Adrenal gland (tissue), 12 donors: Measurements from ENCODE around the gene SMAP2. TPM values are rescaled to one million over a fixed set of nuclear protein-coding genes. Genes with fewer than 3 reads are reported as not detected.

Experiments
- DNase-seq, 7 donors: peaks; one replicate each; pipeline ENCODE4 v3.0.0-alpha.2; 2019 to 2020
- H3K27ac ChIP-seq, 5 donors: fragments of 200-600 bp; sonication (generic) in 4 of 5; 1 replicate in 3 of 5; 2 replicates in 2 of 5; pipeline versions ENCODE4 v1.5.1 to v1.8.0; 2016 to 2020; ENCODE audit warnings: mild to moderate bottlenecking in 1 of 5
- H3K27me3 ChIP-seq: fragments of 200-600 bp; 2 replicates; pipeline ENCODE4 v1.8.0; 2021
- H3K36me3 ChIP-seq, 2 donors: fragments of 200-600 bp; replicated peaks in 1 of 2; 1 replicate in 1 of 2; 2 replicates in 1 of 2; pipeline versions ENCODE4 v1.5.1 to v1.8.0; 2018 to 2022
- H3K4me1 ChIP-seq, 2 donors: fragments of 200-600 bp; replicated peaks in 1 of 2; 1 replicate in 1 of 2; 2 replicates in 1 of 2; pipeline versions ENCODE4 v1.5.1 to v1.8.0; 2018 to 2021
- H3K4me3 ChIP-seq, 4 donors: fragments of 200-600 bp; sonication (generic) in 3 of 4; one replicate each; pipeline ENCODE4 v1.5.1; 2016 to 2018
- H3K9me3 ChIP-seq, 3 donors: fragments of 200-600 bp; sonication (generic) in 1 of 3; replicated peaks in 1 of 3; 1 replicate in 2 of 3; 2 replicates in 1 of 3; pipeline versions ENCODE4 v1.5.1 to v1.8.0; 2016 to 2021
- POLR2A ChIP-seq, 2 donors: fragments of 450-650 bp; IDR thresholded peaks; one replicate each; pipeline ENCODE4 v1.6.1; 2017; ENCODE audit warnings: antibody characterized with exemption in 2 of 2, mild to moderate bottlenecking in 2 of 2, moderate library complexity in 1 of 2
- WGBS, 4 donors: extraction: QIAGEN DNeasy Blood & Tissue Kit in 2 of 4; methylation state at CpG; one replicate each; pipeline versions ENCODE4 v1.1.5 to v1.1.7; 2013 to 2017; 5-methylcytosine and 5-hydroxymethylcytosine counted together
- intact Hi-C, 2 donors: fragments of 100-400 bp; cut with DNase I; formaldehyde crosslinking; loops; one replicate each; pipeline versions ENCODE4 v1.14.1 to v1.15.0; 2022 to 2023
- polyA plus RNA-seq, 3 donors: library from polyadenylated mRNA; stranded (reverse); fragments of 200-250 nt in 2 of 3; fragments of 350-450 nt in 1 of 3; fragmentation: Illumina TruSeq in 1 of 3; extraction: RNeasy Lipid Tissue Mini Kit (QIAGEN cat#74804) in 1 of 3; gene quantifications; one replicate each; pipeline ENCODE4 v1.2.3, GENCODE V29; 2013 to 2014
- total RNA-seq, 9 donors: library from RNA; depleted of rRNA in 4 of 9; stranded (reverse); fragments of >200 nt in 4 of 9; fragments of 120-200 nt in 1 of 9; fragmentation: NEBNext Ultra II Directional in 1 of 9; extraction: Animal tissue kit (Norgen Biotek cat#: 25700) in 1 of 9; gene quantifications; one replicate each; pipeline versions ENCODE4 v1.1.0 to v1.2.4, GENCODE V29; 2013 to 2023
- TF ChIP-seq, protein P1 (sequence below), 6 experiments: fragments of 450-650 bp in 4 of 6; fragments of 200-600 bp in 2 of 6; sonication (generic) in 1 of 6; IDR thresholded peaks; 1 replicate in 5 of 6; 2 replicates in 1 of 6; pipeline versions ENCODE4 v1.5.1 to v1.8.0; 2016 to 2021; ENCODE audit warnings: antibody characterized with exemption in 6 of 6, mild to moderate bottlenecking in 2 of 6, moderate library complexity in 1 of 6
- donor health status: healthy with polysubstance abuse.
- donor health status: Bipolar disorder and iron deficiency.
- donor health status: DM: yes; HTN: yes; CAD: no.
- donor health status: DM: no; HTN: no; CAD: no.
- donor health status: DM: no; HTN: no; CAD: no.
- donor health status: DM: yes; HTN: yes; CAD: no.

The SMAP2 gene
- total and polyA plus RNA-seq, 12 donors: 15.0 to 55.9 (median 36.3) TPM

DNA sequence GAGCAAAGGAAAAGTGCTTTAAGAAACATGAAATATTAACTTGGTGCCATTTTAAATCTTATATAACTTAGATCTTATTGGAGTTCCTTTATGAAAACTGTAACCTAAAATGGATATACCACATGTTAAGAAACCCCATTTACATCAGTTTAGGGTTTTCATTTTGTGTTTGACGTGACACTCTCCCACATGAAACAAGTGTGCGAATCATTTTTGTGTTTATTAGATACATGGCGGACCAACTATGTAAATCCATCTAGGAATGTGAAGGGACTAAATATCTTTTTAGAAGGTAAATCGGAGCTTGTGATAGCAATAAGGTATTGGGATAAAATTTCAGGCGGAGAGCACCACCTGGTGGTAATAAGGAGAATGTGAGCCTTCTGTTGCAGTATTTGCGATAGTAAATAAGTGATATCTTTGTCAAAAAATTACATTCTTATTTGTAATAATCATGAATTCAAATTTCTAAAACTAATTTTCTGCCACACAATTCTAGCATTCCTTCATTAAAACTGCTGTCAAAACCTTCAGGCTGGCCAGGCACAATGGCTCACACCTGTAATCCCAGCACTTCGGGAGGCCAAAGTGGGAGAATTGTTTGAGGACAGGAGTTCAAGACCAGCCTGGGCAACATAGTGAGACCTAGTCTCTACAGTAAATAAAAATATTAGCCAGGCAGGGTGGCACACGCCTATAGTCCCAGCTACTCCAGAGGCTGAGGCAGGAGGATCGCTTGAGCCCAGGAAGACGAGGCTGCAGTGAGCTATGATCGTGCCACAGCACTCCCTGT lies 31.3 kb downstream of the SMAP2 start:
- 44 to 46% (median 45%) methylated on average over 11 of the region's 11 CpGs for WGBS, 4 donors
- H3K27me3 ChIP-seq: no peaks in the 10 kb centered on the region
- no peak overlapping the region for H3K27ac ChIP-seq
- H3K9me3 ChIP-seq: no peaks in the 10 kb centered on the region
- intact Hi-C loops: loop anchor here (5.0 to 10.0 kb wide), 3 partner anchors 63 to 260 kb away; no protein-coding TSS in a partner anchor
- peak in 1 of 7 donors; percentile 50 for DNase-seq
- peaks cover 0 to 11% of the 10 kb centered on the region in 2 donors for H3K4me1 ChIP-seq
- no peak overlapping the region for H3K4me3 ChIP-seq
- no peak for TF ChIP-seq POLR2A (IDR thresholded peaks at IDR 0.05)
- TF ChIP-seq, protein P1, sequence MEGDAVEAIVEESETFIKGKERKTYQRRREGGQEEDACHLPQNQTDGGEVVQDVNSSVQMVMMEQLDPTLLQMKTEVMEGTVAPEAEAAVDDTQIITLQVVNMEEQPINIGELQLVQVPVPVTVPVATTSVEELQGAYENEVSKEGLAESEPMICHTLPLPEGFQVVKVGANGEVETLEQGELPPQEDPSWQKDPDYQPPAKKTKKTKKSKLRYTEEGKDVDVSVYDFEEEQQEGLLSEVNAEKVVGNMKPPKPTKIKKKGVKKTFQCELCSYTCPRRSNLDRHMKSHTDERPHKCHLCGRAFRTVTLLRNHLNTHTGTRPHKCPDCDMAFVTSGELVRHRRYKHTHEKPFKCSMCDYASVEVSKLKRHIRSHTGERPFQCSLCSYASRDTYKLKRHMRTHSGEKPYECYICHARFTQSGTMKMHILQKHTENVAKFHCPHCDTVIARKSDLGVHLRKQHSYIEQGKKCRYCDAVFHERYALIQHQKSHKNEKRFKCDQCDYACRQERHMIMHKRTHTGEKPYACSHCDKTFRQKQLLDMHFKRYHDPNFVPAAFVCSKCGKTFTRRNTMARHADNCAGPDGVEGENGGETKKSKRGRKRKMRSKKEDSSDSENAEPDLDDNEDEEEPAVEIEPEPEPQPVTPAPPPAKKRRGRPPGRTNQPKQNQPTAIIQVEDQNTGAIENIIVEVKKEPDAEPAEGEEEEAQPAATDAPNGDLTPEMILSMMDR (IDR thresholded peaks at IDR 0.05): peak; percentile 77 to 91 (median 84)
- peaks cover 0 to 13% of the 10 kb centered on the region in 2 donors for H3K36me3 ChIP-seq

- no peak for DNase-seq
- Histone ChIP-seq H3K27me3 (no peaks in the 10 kb centered on the region), H3K27ac (no peak overlapping the region), H3K4me1 (peaks cover 0 to 11% of the 10 kb centered on the region in 2 donors), H3K9me3 (no peaks in the 10 kb centered on the region), H3K36me3 (peaks cover 0 to 15% of the 10 kb centered on the region in 2 donors), H3K4me3 (no peak overlapping the region)
- TF ChIP-seq, protein P1 (IDR thresholded peaks at IDR 0.05): no peak
- TF ChIP-seq POLR2A (IDR thresholded peaks at IDR 0.05): no peak
- intact Hi-C loops: loop anchor here in 1 of 2 donors (10.0 kb wide), 1 partner anchor 261 kb away; no protein-coding TSS in a partner anchor
- 64 to 80% (median 72%) methylated on average over 4 of the region's 4 CpGs for WGBS, 4 donors
Observed at GRCh38 chr1:40405812-40406211, 32.3 kb downstream of the SMAP2 start.

DNA sequence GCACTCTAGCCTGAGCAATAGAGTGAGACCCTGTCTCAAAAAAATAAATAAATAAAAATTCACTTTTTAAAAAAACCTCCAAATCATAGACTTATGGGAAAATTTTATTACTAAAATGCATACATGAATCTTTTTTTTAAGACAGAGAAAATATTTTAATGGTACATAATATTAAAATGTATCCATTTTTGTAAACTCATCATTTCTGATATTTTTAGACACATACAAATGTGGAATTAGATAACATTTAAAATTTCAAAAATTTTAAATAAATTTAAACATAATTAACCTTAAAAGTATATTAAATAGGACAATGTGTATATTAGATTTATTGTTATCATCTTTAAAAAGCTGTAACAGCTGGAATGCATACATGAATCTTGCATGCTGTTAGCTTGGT lies 33.9 kb downstream of the SMAP2 start:
- no peaks in the 10 kb centered on the region for H3K27me3 ChIP-seq
- no peak overlapping the region for H3K4me3 ChIP-seq
- TF ChIP-seq POLR2A (IDR thresholded peaks at IDR 0.05): no peak
- TF ChIP-seq, protein P1 (IDR thresholded peaks at IDR 0.05): no peak
- no peak for DNase-seq
- no peaks in the 10 kb centered on the region for H3K9me3 ChIP-seq
- H3K4me1 ChIP-seq: peaks cover 0 to 11% of the 10 kb centered on the region in 2 donors
- no peak overlapping the region for H3K27ac ChIP-seq
- peaks cover 0 to 15% of the 10 kb centered on the region in 2 donors for H3K36me3 ChIP-seq
- intact Hi-C loops: loop anchor here in 1 of 2 donors (10.0 kb wide), 1 partner anchor 263 kb away; no protein-coding TSS in a partner anchor

DNA sequence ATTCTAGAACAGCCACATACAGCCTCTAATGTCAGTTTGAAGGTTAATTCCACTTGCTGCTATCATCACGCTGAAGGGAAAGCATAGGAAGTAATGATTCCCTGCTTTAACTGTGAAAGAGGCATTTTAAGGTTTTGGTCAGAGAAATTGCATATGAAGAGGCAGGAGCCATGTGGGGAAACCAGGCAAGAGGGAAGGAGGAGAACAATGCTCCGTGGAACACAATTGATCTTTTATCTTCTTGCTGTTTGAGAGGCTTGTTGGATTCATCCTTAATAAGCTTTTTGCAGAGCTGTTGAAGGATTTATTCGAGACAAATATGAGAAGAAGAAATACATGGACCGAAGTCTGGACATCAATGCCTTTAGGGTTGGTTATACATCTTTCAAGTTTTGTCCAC lies 35.9 kb downstream of the SMAP2 start:
- no peak overlapping the region for H3K4me3 ChIP-seq
- H3K9me3 ChIP-seq: no peaks in the 10 kb centered on the region
- H3K27me3 ChIP-seq: no peaks in the 10 kb centered on the region
- intact Hi-C loops: loop anchor here in 1 of 2 donors (10.0 kb wide), 1 partner anchor 265 kb away; no protein-coding TSS in a partner anchor
- DNase-seq: no peak
- H3K27ac ChIP-seq: no peak overlapping the region
- TF ChIP-seq, protein P1 (IDR thresholded peaks at IDR 0.05): no peak
- no peak for TF ChIP-seq POLR2A (IDR thresholded peaks at IDR 0.05)
- 85 to 91% (median 88%) methylated on average over 4 of the region's 4 CpGs for WGBS, 4 donors
- H3K4me1 ChIP-seq: peaks cover 0 to 6% of the 10 kb centered on the region in 2 donors
- peaks cover 0 to 22% of the 10 kb centered on the region in 2 donors for H3K36me3 ChIP-seq
